SK-N-SH (cell line): Measurements from ENCODE around the gene ZNF365.

Experiments used
- FOXJ3 ChIP-seq: sonication (generic); formaldehyde crosslinking; IDR thresholded peaks from 2 replicates; pipeline ENCODE4 v1.5.1; 2020; ENCODE audit warnings: mild to moderate bottlenecking, missing genetic modification reagents
- FOXM1 ChIP-seq: IDR thresholded peaks from 2 replicates; pipeline ENCODE4 v1.4.0; 2012; ENCODE audit warnings: low read depth, mild to moderate bottlenecking
- JUND ChIP-seq: IDR thresholded peaks from 2 replicates; pipeline ENCODE4 v1.4.0; 2012
- TAF1 ChIP-seq: IDR thresholded peaks from 2 replicates; pipeline ENCODE4 v1.6.1; 2012; ENCODE audit warnings: low read depth, mild to moderate bottlenecking, low read length, moderate library complexity, borderline replicate concordance
- TF ChIP-seq, protein P1 (sequence below): fragments of 200-600 bp; sonication (generic); IDR thresholded peaks from 2 replicates; pipeline ENCODE4 v1.6.1; 2017; ENCODE audit warnings: antibody characterized with exemption, mild to moderate bottlenecking, moderate library complexity
- TF ChIP-seq, protein P2 (sequence below): IDR thresholded peaks from 2 replicates; pipeline ENCODE4 v1.6.1; 2012; ENCODE audit warnings: mild to moderate bottlenecking, low read depth, low read length, moderate library complexity
- TF ChIP-seq, protein P3 (sequence below): fragments of 150-350 bp; IDR thresholded peaks from 2 replicates; pipeline ENCODE4 v1.6.1; 2017; ENCODE audit warnings: antibody characterized with exemption, low read length, low read depth, borderline replicate concordance

DNA sequence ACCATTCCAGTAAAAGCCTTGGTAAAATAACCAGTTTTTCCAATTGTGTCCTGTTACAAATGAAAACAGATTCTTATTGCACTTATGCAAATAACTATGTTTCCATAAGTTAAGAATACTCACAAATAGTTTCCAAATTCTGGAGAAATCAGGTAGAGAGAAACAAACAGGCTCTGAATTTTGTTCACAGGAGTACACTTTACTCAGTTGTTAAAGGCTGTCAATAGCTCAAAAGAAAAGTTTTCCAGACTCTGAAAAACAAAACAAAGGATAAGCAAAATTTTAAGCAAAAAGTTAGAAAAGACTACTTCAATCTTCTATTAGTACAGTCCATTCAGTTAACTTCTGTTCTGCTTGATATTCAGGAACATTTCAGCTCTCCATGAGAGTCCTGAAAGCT, 32.8 kb upstream of the ZNF365 start:
- TF ChIP-seq, protein P1, sequence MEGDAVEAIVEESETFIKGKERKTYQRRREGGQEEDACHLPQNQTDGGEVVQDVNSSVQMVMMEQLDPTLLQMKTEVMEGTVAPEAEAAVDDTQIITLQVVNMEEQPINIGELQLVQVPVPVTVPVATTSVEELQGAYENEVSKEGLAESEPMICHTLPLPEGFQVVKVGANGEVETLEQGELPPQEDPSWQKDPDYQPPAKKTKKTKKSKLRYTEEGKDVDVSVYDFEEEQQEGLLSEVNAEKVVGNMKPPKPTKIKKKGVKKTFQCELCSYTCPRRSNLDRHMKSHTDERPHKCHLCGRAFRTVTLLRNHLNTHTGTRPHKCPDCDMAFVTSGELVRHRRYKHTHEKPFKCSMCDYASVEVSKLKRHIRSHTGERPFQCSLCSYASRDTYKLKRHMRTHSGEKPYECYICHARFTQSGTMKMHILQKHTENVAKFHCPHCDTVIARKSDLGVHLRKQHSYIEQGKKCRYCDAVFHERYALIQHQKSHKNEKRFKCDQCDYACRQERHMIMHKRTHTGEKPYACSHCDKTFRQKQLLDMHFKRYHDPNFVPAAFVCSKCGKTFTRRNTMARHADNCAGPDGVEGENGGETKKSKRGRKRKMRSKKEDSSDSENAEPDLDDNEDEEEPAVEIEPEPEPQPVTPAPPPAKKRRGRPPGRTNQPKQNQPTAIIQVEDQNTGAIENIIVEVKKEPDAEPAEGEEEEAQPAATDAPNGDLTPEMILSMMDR = no peak
- no peak for TF ChIP-seq FOXM1
- TF ChIP-seq, protein P2, sequence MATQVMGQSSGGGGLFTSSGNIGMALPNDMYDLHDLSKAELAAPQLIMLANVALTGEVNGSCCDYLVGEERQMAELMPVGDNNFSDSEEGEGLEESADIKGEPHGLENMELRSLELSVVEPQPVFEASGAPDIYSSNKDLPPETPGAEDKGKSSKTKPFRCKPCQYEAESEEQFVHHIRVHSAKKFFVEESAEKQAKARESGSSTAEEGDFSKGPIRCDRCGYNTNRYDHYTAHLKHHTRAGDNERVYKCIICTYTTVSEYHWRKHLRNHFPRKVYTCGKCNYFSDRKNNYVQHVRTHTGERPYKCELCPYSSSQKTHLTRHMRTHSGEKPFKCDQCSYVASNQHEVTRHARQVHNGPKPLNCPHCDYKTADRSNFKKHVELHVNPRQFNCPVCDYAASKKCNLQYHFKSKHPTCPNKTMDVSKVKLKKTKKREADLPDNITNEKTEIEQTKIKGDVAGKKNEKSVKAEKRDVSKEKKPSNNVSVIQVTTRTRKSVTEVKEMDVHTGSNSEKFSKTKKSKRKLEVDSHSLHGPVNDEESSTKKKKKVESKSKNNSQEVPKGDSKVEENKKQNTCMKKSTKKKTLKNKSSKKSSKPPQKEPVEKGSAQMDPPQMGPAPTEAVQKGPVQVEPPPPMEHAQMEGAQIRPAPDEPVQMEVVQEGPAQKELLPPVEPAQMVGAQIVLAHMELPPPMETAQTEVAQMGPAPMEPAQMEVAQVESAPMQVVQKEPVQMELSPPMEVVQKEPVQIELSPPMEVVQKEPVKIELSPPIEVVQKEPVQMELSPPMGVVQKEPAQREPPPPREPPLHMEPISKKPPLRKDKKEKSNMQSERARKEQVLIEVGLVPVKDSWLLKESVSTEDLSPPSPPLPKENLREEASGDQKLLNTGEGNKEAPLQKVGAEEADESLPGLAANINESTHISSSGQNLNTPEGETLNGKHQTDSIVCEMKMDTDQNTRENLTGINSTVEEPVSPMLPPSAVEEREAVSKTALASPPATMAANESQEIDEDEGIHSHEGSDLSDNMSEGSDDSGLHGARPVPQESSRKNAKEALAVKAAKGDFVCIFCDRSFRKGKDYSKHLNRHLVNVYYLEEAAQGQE = no peak
- no peak for TF ChIP-seq FOXJ3 (CRISPR knock-in tag)
- no peak for TF ChIP-seq TAF1
- TF ChIP-seq, protein P3, sequence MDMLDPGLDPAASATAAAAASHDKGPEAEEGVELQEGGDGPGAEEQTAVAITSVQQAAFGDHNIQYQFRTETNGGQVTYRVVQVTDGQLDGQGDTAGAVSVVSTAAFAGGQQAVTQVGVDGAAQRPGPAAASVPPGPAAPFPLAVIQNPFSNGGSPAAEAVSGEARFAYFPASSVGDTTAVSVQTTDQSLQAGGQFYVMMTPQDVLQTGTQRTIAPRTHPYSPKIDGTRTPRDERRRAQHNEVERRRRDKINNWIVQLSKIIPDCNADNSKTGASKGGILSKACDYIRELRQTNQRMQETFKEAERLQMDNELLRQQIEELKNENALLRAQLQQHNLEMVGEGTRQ = no peak
- TF ChIP-seq JUND = no peak
